Stimulated activated CD8-positive, alpha-beta memory T cell treated with anti-CD3 and anti-CD28 coated beads, Interleukin-7, amount 100 ng/mL, for 48 hours (primary cell): ENCODE data around the gene DLG2.
"Not testable (repeated sequence)": the region's sequence is repeated elsewhere in the genome, so short reads cannot be mapped to it uniquely, and the experiment has no call there.

ENCODE experiments used
- DNase-seq, 2 donors: peaks; one replicate each; pipeline ENCODE4 v3.0.0-alpha.2; 2020; ENCODE audit warnings: low read depth in 1 of 2; ENCODE audit errors: extremely low read depth in 1 of 2

The DLG2 gene

GRCh38 chr11:83422641-83423040, 2204.5 kb downstream of the DLG2 start:
- DNase-seq = not testable (repeated sequence)

GRCh38 chr11:83410605-83411565, 2216.3 kb downstream of the DLG2 start:
- no peak for DNase-seq

- DNase-seq = no peak
Observed at GRCh38 chr11:83409891-83410290, 2217.3 kb downstream of the DLG2 start.

GRCh38 chr11:83409476-83409875, 2217.7 kb downstream of the DLG2 start:
- no peak for DNase-seq

GRCh38 chr11:83408946-83409345, 2218.2 kb downstream of the DLG2 start:
- DNase-seq = no peak
